GM12874 (cell line): ENCODE results near the gene KCNC3.

Source experiments
- TF ChIP-seq, protein P1 (sequence below): IDR thresholded peaks from 2 replicates; pipeline ENCODE4 v1.5.1; 2011; ENCODE audit warnings: low read depth, mild to moderate bottlenecking, control low read depth, low read length, moderate library complexity; ENCODE audit not compliant: insufficient read depth

The KCNC3 gene

DNA sequence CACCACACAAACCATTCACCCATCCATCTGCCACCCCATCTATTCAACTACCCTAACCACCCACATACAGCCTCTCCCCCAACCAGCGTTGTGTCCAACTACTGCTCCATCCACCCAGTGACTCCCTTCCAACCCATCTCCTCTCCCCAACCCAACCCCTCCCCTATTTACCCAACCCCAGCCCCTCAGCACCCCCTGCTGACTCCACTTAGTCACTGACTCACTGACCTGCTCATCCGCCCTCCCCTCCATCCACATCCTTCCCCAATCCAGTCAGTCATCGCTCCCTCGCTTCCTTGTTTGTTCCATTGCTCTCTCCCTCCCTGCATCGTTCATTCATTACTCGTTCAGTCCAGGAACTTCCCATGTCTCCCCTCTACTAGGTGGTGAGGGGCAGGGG lies 39.2 kb downstream of the KCNC3 start:
- TF ChIP-seq, protein P1, sequence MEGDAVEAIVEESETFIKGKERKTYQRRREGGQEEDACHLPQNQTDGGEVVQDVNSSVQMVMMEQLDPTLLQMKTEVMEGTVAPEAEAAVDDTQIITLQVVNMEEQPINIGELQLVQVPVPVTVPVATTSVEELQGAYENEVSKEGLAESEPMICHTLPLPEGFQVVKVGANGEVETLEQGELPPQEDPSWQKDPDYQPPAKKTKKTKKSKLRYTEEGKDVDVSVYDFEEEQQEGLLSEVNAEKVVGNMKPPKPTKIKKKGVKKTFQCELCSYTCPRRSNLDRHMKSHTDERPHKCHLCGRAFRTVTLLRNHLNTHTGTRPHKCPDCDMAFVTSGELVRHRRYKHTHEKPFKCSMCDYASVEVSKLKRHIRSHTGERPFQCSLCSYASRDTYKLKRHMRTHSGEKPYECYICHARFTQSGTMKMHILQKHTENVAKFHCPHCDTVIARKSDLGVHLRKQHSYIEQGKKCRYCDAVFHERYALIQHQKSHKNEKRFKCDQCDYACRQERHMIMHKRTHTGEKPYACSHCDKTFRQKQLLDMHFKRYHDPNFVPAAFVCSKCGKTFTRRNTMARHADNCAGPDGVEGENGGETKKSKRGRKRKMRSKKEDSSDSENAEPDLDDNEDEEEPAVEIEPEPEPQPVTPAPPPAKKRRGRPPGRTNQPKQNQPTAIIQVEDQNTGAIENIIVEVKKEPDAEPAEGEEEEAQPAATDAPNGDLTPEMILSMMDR = no peak

DNA sequence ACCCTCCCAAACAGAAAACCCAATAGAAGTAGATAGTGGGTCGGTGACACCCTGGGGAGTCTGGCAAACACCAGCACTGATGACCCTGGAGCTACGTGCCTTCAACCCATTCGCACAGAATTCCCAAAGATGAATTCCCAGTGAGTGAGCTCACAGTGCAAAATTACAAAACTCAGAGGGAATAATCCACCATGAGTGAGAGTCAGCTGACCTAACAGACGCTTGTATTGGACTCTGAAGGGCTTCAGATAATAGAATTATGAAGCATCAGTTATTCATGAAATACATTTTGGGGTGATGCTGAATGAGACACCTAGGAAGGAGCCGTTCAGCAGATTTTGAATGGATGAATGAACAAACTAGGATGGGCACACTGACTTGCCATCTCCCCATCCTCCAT lies 40.2 kb downstream of the KCNC3 start:
- TF ChIP-seq, protein P1 = no peak

DNA sequence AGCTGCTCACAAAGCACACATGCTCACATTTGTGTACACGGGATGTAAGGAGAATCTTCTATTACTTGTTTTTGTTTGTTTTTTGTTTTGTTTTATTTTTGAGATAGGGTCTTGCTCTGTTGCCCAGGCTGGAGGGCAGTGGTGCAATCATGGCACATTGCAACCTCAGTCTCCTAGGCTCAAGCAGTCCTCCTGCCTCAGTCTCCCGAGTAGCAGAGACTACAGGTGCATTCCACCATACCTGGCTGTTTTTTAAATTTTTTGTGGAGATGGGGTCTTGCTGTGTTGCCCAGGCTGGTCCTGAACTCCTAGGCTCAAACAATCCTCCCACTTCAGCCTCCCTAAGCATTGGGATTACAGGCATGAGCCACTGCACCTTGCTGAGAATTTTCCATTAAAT lies 41.8 kb downstream of the KCNC3 start:
- TF ChIP-seq, protein P1 = no peak

DNA sequence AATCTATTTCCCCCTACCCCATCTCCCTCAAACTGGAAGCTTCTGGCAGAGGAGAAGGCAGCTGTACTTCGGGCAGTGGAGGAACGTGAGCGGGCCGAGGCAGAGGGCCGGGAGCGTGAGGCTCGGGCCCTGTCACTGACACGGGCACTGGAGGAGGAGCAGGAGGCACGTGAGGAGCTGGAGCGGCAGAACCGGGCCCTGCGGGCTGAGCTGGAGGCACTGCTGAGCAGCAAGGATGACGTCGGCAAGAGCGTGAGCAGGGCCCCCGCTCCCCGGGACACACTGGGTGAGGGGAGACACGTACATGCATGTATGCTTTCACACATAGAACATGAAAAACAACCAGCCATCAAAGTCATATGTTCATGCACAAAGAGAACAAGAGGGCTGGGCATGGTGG lies 42.7 kb downstream of the KCNC3 start:
- TF ChIP-seq, protein P1 = no peak

DNA sequence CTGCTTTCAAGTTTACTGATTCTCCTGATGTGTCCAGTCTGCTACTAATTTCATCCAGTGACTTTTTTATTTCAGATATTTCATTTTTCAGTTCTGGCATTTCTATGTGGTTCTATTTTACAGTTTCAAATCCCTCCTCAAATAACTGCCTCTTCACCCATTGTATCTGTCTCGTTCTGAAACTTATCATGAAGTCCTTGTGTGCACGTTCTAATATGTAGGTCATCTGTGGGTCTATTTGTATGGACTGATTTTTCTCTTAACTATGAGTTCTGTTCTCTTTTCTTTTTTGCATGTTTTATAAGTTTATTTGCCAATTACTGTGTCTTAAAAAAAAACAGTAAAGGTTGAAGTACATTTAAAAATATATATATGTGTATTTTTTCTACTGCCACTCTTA lies 43.3 kb downstream of the KCNC3 start:
- TF ChIP-seq, protein P1 = no peak

DNA sequence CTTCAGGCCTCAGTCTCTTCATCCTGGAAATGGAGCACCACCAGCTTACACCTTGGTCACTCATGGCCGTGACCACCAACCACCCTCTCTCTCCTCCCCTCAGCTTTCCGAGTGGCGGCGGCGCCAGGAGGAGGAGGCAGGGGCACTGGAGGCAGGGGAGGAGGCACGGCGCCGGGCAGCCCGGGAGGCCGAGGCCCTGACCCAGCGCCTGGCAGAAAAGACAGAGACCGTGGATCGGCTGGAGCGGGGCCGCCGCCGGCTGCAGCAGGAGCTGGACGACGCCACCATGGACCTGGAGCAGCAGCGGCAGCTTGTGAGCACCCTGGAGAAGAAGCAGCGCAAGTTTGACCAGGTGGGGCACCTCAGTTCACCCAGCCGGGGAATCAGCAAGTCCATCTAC lies 47.7 kb downstream of the KCNC3 start:
- TF ChIP-seq, protein P1 = no peak

DNA sequence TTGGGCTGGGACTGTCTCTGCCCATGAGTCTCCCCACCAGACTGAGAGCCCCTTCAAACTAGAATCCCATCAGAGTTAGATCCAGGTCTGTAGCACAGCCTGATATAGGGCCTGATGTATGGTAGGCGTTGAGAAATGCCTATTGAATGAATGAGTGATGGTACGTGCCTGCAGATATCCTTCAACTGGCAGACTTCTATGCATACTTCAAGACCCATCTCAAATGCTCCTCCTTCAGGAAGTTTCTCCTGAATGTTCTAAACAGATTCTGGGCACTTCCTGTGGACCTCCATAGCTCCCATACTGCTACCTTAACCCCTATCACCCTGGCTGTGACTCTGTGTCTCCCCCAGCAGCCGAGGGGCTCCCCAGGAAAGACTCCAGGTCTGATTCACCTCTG lies 48.2 kb downstream of the KCNC3 start:
- TF ChIP-seq, protein P1 = no peak

DNA sequence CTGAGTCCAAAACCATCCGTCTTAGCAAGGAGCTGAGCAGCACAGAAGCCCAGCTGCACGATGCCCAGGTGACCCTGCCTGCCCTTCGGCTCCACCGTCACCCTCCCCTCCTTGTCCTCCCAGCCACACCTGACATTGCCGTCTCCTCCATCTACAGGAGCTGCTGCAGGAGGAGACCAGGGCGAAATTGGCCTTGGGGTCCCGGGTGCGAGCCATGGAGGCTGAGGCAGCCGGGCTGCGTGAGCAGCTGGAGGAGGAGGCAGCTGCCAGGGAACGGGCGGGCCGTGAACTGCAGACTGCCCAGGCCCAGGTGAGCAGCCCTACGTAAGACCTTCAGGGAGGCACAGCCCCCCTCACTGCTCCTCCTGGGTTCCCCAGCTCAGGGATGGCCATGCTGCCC lies 49.1 kb downstream of the KCNC3 start:
- TF ChIP-seq, protein P1 = no peak
